ENCODE data around the gene MYD88.

GRCh38 chr3:38116471-38117162, 21.8 kb upstream of the MYD88 start:
- TF ChIP-seq EZH2phosphoT487 (IDR thresholded peaks at IDR 0.05; ENCODE audit: low read depth, severe bottlenecking, unreplicated experiment) (no peak), EZH2 (IDR thresholded peaks at IDR 0.05; ENCODE audit: borderline replicate concordance) (no peak)
- TF ChIP-seq, protein P1, sequence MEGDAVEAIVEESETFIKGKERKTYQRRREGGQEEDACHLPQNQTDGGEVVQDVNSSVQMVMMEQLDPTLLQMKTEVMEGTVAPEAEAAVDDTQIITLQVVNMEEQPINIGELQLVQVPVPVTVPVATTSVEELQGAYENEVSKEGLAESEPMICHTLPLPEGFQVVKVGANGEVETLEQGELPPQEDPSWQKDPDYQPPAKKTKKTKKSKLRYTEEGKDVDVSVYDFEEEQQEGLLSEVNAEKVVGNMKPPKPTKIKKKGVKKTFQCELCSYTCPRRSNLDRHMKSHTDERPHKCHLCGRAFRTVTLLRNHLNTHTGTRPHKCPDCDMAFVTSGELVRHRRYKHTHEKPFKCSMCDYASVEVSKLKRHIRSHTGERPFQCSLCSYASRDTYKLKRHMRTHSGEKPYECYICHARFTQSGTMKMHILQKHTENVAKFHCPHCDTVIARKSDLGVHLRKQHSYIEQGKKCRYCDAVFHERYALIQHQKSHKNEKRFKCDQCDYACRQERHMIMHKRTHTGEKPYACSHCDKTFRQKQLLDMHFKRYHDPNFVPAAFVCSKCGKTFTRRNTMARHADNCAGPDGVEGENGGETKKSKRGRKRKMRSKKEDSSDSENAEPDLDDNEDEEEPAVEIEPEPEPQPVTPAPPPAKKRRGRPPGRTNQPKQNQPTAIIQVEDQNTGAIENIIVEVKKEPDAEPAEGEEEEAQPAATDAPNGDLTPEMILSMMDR (IDR thresholded peaks at IDR 0.05; ENCODE audit: poor library complexity) = no peak
